Skeletal muscle satellite cell (primary cell): ENCODE results near the gene DHX57.

Experiments
- H3K27me3 ChIP-seq: 2 replicates; pipeline ENCODE4 v1.7.0; 2013; ENCODE audit warnings: low read length; ENCODE audit not compliant: control insufficient read depth, insufficient read depth
- H3K36me3 ChIP-seq: 2 replicates; pipeline ENCODE4 v1.7.0; 2013; ENCODE audit warnings: mild to moderate bottlenecking, control low read depth, low read length; ENCODE audit not compliant: insufficient read depth
- H3K4me1 ChIP-seq: 2 replicates; pipeline ENCODE4 v1.7.0; 2013; ENCODE audit warnings: low read length; ENCODE audit not compliant: control insufficient read depth, insufficient read depth
- H3K4me2 ChIP-seq: 2 replicates; pipeline ENCODE4 v1.7.0; 2013; ENCODE audit warnings: mild to moderate bottlenecking, low read length
- H3K4me3 ChIP-seq: 2 replicates; pipeline ENCODE4 v1.7.0; 2013; ENCODE audit warnings: low read length
- H3K9ac ChIP-seq: 2 replicates; pipeline ENCODE4 v1.7.0; 2013; ENCODE audit warnings: mild to moderate bottlenecking, low read depth, low read length, moderate library complexity
- H3K9me3 ChIP-seq: replicated peaks from 2 replicates; pipeline ENCODE4 v1.7.0; 2013; ENCODE audit warnings: mild to moderate bottlenecking, control low read depth, low read length

The DHX57 gene

DNA sequence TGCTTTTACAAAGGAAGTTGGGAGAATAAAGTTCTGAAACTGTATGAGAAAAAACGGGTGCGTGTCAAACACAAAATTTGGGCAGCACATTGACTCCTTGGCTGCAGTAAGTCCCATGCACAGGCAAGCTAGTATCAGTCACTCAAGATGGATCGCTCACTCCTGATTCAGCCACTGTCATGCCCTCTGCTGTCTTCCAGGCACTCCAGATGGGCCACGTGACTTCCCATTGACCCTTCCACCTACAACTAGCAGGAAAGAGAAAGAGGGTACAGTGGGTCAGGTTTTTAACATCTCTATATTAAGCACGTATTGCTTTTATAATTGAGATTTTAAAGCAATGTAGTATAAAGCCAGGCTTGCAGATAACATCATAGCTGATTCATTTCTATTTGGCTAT lies 22.5 kb upstream of the DHX57 start:
- H3K4me3 ChIP-seq, result no peak overlapping the region
- no peaks in the 10 kb centered on the region for H3K27me3 ChIP-seq
- H3K9ac ChIP-seq, result no peak overlapping the region
- H3K4me1 ChIP-seq, result no peaks in the 10 kb centered on the region
- no peak overlapping the region for H3K4me2 ChIP-seq
- H3K36me3 ChIP-seq, result no peaks in the 10 kb centered on the region
- H3K9me3 ChIP-seq, result no peaks in the 10 kb centered on the region

DNA sequence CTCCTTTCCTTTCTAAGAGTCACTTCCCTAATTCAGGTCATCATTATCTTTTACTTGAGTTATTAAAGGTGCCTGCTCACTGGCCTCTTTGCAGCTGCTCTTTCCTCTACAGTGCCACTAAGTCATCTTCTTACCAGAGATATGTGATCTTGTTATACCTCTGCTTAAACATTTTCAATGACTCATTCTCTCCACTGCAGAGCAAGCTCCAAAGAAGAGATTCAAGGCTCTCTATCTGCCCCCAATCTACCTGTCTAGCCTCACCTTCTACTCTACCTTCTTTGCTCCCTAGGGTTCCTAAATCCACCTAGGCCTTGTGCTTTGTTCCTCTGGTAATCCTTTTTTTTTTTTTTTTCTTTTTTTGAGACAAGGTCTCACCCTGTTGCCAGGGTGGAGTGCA lies 17.1 kb upstream of the DHX57 start:
- H3K4me2 ChIP-seq, result no peak overlapping the region
- H3K4me1 ChIP-seq, result no peaks in the 10 kb centered on the region
- no peaks in the 10 kb centered on the region for H3K36me3 ChIP-seq
- no peak overlapping the region for H3K4me3 ChIP-seq
- no peaks in the 10 kb centered on the region for H3K27me3 ChIP-seq
- no peak overlapping the region for H3K9ac ChIP-seq
- H3K9me3 ChIP-seq, result no peaks in the 10 kb centered on the region

DNA sequence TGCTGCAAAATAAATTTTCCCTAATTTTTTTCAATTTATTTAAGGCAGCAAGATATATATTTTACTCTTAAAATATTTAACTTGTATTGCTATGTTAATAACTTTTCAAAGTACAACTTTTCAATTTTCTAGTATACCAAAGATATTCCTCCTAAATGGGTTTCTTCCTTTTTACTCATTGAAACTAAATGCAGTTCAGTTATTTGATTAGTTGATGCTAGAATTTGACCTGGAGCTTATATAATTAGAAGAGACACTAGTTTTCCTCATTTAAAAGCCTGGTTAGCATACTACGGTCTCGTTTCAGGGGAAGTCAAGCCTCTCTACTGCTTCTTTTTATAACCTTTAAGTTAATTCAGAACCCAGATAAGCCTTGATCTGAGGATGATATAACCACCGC lies 13.8 kb upstream of the DHX57 start, which contains the start of gene ARHGEF33:
ARHGEF33 (plus strand) TSS at position 301 of the 400 bp plus-strand sequence. CDS start 29,573 bp downstream, outside the sequence.
- Histone ChIP-seq H3K27me3 (no peaks in the 10 kb centered on the region), H3K4me1 (no peaks in the 10 kb centered on the region), H3K9me3 (no peaks in the 10 kb centered on the region), H3K4me3 (no peak within 1 kb of the TSS), H3K9ac (no peak within 1 kb of the TSS), H3K36me3 (no peaks in the 10 kb centered on the region), H3K4me2 (no peak within 1 kb of the TSS)

DNA sequence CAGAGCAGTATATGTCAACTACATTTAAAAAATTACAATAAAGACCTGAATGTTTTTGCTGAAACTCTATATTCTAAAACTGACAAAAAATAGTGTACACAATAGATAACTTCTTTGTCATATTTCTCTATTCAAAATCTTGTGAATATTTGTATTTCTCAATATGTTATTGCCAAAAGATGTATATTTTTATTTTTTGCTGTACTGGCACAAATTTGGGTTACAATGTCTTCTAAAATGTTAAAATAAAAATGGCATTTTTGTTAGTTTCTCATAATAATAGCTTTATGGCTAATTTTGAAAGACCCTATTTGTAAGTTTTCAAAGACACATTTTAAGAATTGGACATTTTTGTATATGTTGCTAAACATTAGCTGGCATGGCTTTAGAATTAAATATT lies 13.3 kb upstream of the DHX57 start:
- H3K9ac ChIP-seq, result no peak overlapping the region
- no peaks in the 10 kb centered on the region for H3K36me3 ChIP-seq
- H3K9me3 ChIP-seq, result no peaks in the 10 kb centered on the region
- no peak overlapping the region for H3K4me2 ChIP-seq
- H3K27me3 ChIP-seq, result no peaks in the 10 kb centered on the region
- H3K4me1 ChIP-seq, result no peaks in the 10 kb centered on the region
- no peak overlapping the region for H3K4me3 ChIP-seq

DNA sequence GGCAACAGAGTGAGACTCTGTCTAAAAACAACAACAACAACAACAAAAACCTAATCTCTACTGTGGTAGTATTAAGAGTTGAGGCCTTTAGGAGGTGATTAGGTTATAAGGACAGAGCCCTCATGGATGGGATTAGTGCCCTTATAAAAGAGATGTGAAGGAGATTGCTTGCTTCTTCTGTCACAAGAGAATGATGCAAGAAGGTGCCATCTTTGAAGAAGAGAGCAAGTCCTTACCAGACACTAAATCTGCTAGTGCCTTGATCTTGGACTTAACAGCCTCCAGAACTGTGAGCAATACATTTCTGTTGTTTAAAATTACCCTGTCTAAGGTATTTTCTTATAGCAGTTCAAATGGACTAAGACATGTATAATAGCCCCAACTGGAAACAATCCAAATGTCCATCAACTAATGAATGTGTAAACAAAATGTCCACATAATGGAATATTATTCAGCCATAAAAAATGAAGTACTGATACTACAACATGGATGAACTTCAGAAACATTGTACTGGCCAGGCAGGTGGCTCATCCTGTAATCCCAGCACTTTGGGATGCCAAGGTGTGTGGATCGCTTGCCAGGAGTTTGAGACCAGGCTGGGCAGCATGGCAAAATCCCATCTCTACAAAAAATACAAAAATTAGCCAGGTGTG lies 12.3 kb upstream of the DHX57 start:
- Histone ChIP-seq H3K27me3 (no peaks in the 10 kb centered on the region), H3K4me1 (no peaks in the 10 kb centered on the region), H3K9ac (no peak overlapping the region), H3K36me3 (no peaks in the 10 kb centered on the region), H3K4me2 (no peak overlapping the region), H3K9me3 (no peaks in the 10 kb centered on the region), H3K4me3 (no peak overlapping the region)

DNA sequence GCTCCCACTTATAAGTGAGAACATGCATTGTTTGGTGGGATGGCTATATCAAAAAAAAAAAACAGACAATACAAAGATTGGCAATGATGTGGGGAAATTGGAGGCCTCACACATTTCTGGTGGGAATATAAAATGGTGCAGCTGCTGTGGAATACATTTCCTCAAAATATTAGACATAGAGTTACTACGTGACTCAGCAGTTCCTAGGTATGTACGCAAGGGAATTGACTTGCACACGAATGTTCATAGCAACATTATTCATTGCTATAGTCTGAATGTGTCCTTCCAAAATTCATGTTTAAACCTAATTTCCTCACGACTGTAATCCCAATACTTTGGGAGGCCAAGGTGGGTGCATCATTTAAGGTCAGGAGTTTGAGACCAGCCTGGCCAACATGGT lies 11.6 kb upstream of the DHX57 start:
- H3K36me3 ChIP-seq, result no peaks in the 10 kb centered on the region
- no peaks in the 10 kb centered on the region for H3K4me1 ChIP-seq
- H3K9ac ChIP-seq, result no peak overlapping the region
- no peak overlapping the region for H3K4me3 ChIP-seq
- no peaks in the 10 kb centered on the region for H3K27me3 ChIP-seq
- no peak overlapping the region for H3K4me2 ChIP-seq
- H3K9me3 ChIP-seq, result no peaks in the 10 kb centered on the region

DNA sequence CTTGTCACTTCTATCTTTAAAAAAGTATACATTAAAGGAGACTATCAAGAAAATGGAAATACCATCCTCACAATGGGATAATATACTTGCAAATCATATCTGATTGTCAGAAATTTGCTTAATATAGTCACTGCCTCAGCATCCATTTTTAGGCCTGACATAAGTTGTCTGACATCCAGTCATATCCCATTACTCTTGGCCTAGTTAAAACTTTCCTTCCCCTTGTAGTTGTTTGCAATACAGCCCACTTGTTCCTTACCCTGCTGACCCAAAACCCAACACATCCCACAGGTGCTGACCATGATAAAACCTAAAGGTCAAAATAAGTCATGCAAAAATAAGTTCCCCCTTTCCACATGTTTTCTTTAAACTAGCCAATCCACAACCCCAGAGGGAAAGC lies 10.3 kb upstream of the DHX57 start:
- Histone ChIP-seq H3K4me1 (no peaks in the 10 kb centered on the region), H3K27me3 (no peaks in the 10 kb centered on the region), H3K36me3 (no peaks in the 10 kb centered on the region), H3K4me2 (no peak overlapping the region), H3K4me3 (no peak overlapping the region), H3K9ac (no peak overlapping the region), H3K9me3 (no peaks in the 10 kb centered on the region)

DNA sequence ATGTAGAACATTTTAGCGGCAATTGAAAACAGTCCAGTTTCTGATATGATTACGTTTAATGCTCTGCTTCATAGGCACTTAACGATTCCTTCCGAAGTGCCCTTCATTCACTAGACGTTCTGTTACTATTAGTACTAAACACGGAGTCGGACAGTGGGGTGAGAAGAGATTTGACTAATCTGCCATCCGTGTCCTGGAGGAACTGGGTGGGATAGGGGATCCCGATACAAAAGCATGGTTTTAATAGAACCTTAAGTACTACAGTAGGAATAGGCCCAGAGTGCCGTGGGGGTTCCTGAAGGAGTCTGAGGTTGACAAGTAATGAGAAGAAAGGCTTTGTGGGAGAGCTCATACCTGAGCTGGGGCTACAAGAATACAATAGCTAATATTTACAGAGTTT lies 673 bp upstream of the DHX57 start:
- Histone ChIP-seq H3K36me3 (no peaks in the 10 kb centered on the region), H3K4me2 (peak overlapping the region; percentile 91), H3K4me3 (peak overlapping the region; percentile 99), H3K27me3 (no peaks in the 10 kb centered on the region), H3K9me3 (no peaks in the 10 kb centered on the region), H3K4me1 (peaks cover 12% of the 10 kb centered on the region), H3K9ac (peak overlapping the region; percentile 91)

DNA sequence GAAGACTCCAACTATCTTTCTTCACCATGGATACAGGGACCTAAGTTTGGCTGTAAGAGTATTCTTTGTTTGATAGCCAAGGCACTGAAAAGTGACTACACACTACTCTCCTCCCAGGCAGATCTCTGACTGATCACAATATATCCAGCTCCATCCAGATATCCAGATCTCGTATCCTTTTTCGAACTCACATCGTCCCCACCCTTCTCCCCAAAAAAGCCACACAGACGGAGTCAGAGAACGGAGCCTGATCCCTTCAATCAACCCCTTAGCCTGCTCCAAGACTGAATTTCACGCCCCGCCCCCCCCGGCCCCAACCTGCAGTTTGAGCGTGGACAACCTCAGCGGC lies 533 bp downstream of the DHX57 start:
- Histone ChIP-seq H3K4me3 (peak overlapping the region; percentile 99), H3K4me2 (peak overlapping the region; percentile 91), H3K27me3 (no peaks in the 10 kb centered on the region), H3K9ac (peak overlapping the region; percentile 91), H3K4me1 (peaks cover 12% of the 10 kb centered on the region), H3K9me3 (no peaks in the 10 kb centered on the region), H3K36me3 (no peaks in the 10 kb centered on the region)

DNA sequence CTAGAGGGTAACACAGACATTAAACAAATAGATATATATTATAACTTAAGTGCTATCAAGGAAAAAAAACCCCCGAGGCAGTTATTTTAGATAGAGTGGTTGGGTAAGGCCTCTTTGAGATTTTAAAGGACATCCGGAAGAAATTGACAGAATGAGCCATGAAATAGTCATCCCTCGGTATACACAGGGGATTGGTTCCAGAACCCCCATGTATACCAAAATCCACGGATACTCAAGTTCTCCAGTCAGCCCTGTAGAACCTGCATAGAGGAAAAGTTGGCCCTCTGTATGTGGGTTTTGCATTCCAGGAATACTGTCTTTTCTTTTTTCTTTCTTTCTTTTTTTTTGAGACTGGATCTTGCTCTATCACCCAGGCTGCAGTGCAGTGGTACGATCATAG lies 2.0 kb downstream of the DHX57 start:
- no peaks in the 10 kb centered on the region for H3K9me3 ChIP-seq
- no peak overlapping the region for H3K4me3 ChIP-seq
- no peaks in the 10 kb centered on the region for H3K27me3 ChIP-seq
- H3K36me3 ChIP-seq, result no peaks in the 10 kb centered on the region
- no peak overlapping the region for H3K9ac ChIP-seq
- peaks cover 12% of the 10 kb centered on the region for H3K4me1 ChIP-seq
- H3K4me2 ChIP-seq, result no peak overlapping the region

DNA sequence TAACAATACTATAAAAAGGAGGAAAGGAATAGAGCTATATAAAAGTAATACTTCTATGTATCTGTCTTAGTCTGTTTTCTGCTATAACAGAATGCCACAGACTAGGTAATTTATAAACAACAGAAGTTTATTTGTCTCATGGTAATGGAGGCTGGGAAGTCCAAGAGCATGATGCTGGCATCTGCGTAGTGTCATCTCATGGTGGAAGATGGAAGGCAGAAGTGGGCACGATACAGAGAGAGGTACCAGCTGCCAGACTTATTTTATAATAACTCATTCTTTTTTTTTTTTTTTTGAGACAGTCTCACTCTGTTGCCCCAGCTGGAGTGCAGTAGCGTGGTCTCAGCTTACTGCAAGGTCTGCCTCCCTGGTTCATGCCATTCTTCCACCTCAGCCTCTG lies 4.3 kb downstream of the DHX57 start:
- H3K9me3 ChIP-seq, result no peaks in the 10 kb centered on the region
- peaks cover 8% of the 10 kb centered on the region for H3K4me1 ChIP-seq
- no peak overlapping the region for H3K9ac ChIP-seq
- no peak overlapping the region for H3K4me3 ChIP-seq
- H3K4me2 ChIP-seq, result no peak overlapping the region
- H3K36me3 ChIP-seq, result peaks cover 7% of the 10 kb centered on the region
- no peaks in the 10 kb centered on the region for H3K27me3 ChIP-seq

DNA sequence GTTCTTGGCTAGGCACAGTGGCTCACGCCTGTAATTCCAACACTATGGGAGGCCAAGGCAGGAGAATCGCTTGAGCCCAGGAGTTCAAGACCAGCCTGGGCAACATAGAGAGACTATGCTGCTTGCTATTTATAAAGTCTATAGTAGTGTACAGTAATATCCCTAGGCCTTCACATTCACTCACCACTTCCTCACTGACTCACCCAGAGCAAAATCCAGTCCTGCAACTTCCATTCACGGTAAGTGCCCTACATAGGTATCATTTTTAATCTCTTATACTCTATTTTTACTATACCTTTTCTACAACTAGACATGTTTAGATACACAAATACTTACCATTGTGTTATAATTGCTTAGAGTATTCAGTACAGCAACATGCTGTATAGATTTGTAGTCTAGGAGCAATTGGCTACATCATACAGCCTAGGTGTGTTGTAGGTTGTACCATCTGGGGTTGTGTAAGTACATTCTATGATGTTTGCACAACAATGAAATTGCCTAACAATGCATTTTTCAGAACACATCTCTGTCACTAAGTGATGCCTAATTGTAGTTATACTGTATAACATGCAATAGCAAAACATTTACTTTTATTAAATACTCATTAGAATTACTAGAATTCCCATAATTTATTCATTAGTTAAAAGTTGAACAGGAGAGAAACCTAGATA lies 8.8 kb downstream of the DHX57 start:
- Histone ChIP-seq H3K9ac (no peak overlapping the region), H3K4me3 (no peak overlapping the region), H3K4me1 (no peaks in the 10 kb centered on the region), H3K27me3 (no peaks in the 10 kb centered on the region), H3K4me2 (no peak overlapping the region), H3K9me3 (no peaks in the 10 kb centered on the region), H3K36me3 (peaks cover 18% of the 10 kb centered on the region)
